Breast epithelium (tissue), 4 donors: Measurements from ENCODE around the gene PON3. TPM values are rescaled to one million over a fixed set of nuclear protein-coding genes. Genes with fewer than 3 reads are reported as not detected.
A peak's percentile ranks its signal among the peaks of the same experiment; 100 is the strongest.

Experiments
- DNase-seq, 2 donors: peaks; one replicate each; pipeline ENCODE4 v3.0.0-alpha.2; 2019; ENCODE audit warnings: low spot score in 2 of 2
- H3K27ac ChIP-seq, 2 donors: fragments of 200-600 bp; sonication (generic) in 1 of 2; one replicate each; pipeline ENCODE4 v1.5.1; 2016 to 2019; ENCODE audit warnings: mild to moderate bottlenecking in 1 of 2
- H3K27me3 ChIP-seq, 2 donors: fragments of 200-600 bp; sonication (generic) in 1 of 2; one replicate each; pipeline versions ENCODE4 v1.5.1 to v1.6.0; 2017 to 2019; ENCODE audit warnings: control low read depth in 1 of 2, mild to moderate bottlenecking in 1 of 2
- H3K36me3 ChIP-seq: fragments of 200-600 bp; one replicate; pipeline ENCODE4 v1.5.1; 2019
- H3K4me1 ChIP-seq, 2 donors: fragments of 200-600 bp; sonication (generic); one replicate each; pipeline ENCODE4 v1.5.1; 2016 to 2019; ENCODE audit warnings: control low read depth in 1 of 2
- H3K4me3 ChIP-seq, 3 donors: fragments of 200-600 bp; sonication (generic); 1 replicate in 2 of 3; 2 replicates in 1 of 3; pipeline ENCODE4 v1.5.1; 2016 to 2019; ENCODE audit warnings: mild to moderate bottlenecking in 3 of 3, moderate library complexity in 2 of 3
- H3K9me3 ChIP-seq, 2 donors: fragments of 200-600 bp; sonication (generic) in 1 of 2; one replicate each; pipeline ENCODE4 v1.5.1; 2016 to 2019; ENCODE audit warnings: control low read depth in 1 of 2
- CTCF ChIP-seq, 3 donors: fragments of 450-650 bp; IDR thresholded peaks; one replicate each; pipeline ENCODE4 v1.5.1; 2016 to 2017; ENCODE audit warnings: antibody characterized with exemption in 3 of 3, mild to moderate bottlenecking in 3 of 3, moderate library complexity in 3 of 3
- POLR2A ChIP-seq: fragments of 450-650 bp; IDR thresholded peaks from one replicate; pipeline ENCODE4 v1.6.1; 2016; ENCODE audit warnings: antibody characterized with exemption, mild to moderate bottlenecking, moderate library complexity
- POLR2AphosphoS5 ChIP-seq, 3 donors: sonication (generic); formaldehyde crosslinking; IDR thresholded peaks; one replicate each; pipeline ENCODE4 v1.6.1; 2017; ENCODE audit warnings: antibody characterized with exemption in 3 of 3
- intact Hi-C: fragments of 100-400 bp; cut with DNase I; formaldehyde crosslinking; loops from one replicate; pipeline ENCODE4 v1.15.1; 2023; ENCODE audit warnings: low total_unique reads
- total RNA-seq, 3 donors: library from RNA; depleted of rRNA; stranded (reverse); fragments of >200 nt; gene quantifications; one replicate each; pipeline ENCODE4 v1.1.0, GENCODE V29; 2016

PON3 gene
- 10 to 100 TPM in 1 of 3 donors, 1 to 10 TPM in 2; 5.9 to 26.9 (median 8.5) TPM for total RNA-seq

GRCh38 chr7:95396136-95397032 is at the start of gene PON3:
Gene PON3, minus strand, starts transcription at chr7:95396375. Its CDS starts 25 bp downstream, at chr7:95396350.
- TF ChIP-seq CTCF (IDR thresholded peaks at IDR 0.05) (peak in 1 of 3 donors; percentile 21), POLR2AphosphoS5 (IDR thresholded peaks at IDR 0.05) (peak in 2 of 3 donors; percentile 23 to 43), POLR2A (no peak)
- Histone ChIP-seq H3K27ac (peak within 1 kb of the TSS; percentile 76 to 77), H3K4me1 (no peaks in the 10 kb centered on the region), H3K9me3 (no peaks in the 10 kb centered on the region), H3K27me3 (no peaks in the 10 kb centered on the region), H3K36me3 (no peaks in the 10 kb centered on the region), H3K4me3 (peak within 1 kb of the TSS; percentile 41 to 80 (median 64))
- intact Hi-C loops: no loop called here
- peak; percentile 22 to 56 for DNase-seq

- H3K36me3 ChIP-seq: no peaks in the 10 kb centered on the region
- H3K27me3 ChIP-seq: no peaks in the 10 kb centered on the region
- DNase-seq: no peak
- no peak overlapping the region for H3K27ac ChIP-seq
- no peak overlapping the region for H3K4me3 ChIP-seq
- H3K9me3 ChIP-seq: no peaks in the 10 kb centered on the region
- intact Hi-C loops: no loop called here
- no peaks in the 10 kb centered on the region for H3K4me1 ChIP-seq
- TF ChIP-seq POLR2AphosphoS5 (IDR thresholded peaks at IDR 0.05) (no peak), CTCF (IDR thresholded peaks at IDR 0.05) (no peak), POLR2A (no peak)
These were observed 48.6 kb upstream of the PON3 start for GRCh38 chr7:95444796-95445195.

- no peak for TF ChIP-seq CTCF (IDR thresholded peaks at IDR 0.05)
- no peak for TF ChIP-seq POLR2A
- no peak for TF ChIP-seq POLR2AphosphoS5 (IDR thresholded peaks at IDR 0.05)
- DNase-seq: no peak
- Histone ChIP-seq H3K27ac (no peak overlapping the region), H3K9me3 (no peaks in the 10 kb centered on the region), H3K4me3 (no peak overlapping the region), H3K4me1 (no peaks in the 10 kb centered on the region), H3K36me3 (no peaks in the 10 kb centered on the region), H3K27me3 (no peaks in the 10 kb centered on the region)
- intact Hi-C loops: no loop called here
These were observed 45.1 kb upstream of the PON3 start for GRCh38 chr7:95441042-95441823.

- Histone ChIP-seq H3K27me3 (no peaks in the 10 kb centered on the region), H3K9me3 (no peaks in the 10 kb centered on the region), H3K4me3 (no peak overlapping the region), H3K27ac (no peak overlapping the region), H3K36me3 (no peaks in the 10 kb centered on the region), H3K4me1 (no peaks in the 10 kb centered on the region)
- DNase-seq: no peak
- intact Hi-C loops: no loop called here
- no peak for TF ChIP-seq POLR2A
- no peak for TF ChIP-seq CTCF (IDR thresholded peaks at IDR 0.05)
- no peak for TF ChIP-seq POLR2AphosphoS5 (IDR thresholded peaks at IDR 0.05)
These were observed 44.3 kb upstream of the PON3 start for GRCh38 chr7:95440394-95441038.
